Measurements from ENCODE around the gene RPA1.

The RPA1 gene

GRCh38 chr17:1912146-1912545 lies 82.3 kb downstream of the RPA1 start:
- no peak for DNase-seq (ENCODE audit: low read depth)

GRCh38 chr17:1913702-1914101 lies 83.9 kb downstream of the RPA1 start:
- no peak for DNase-seq (ENCODE audit: low read depth)

- DNase-seq (ENCODE audit: low read depth): no peak
Measured at GRCh38 chr17:1914661-1915083, 84.9 kb downstream of the RPA1 start.

- DNase-seq (ENCODE audit: low read depth): no peak
Measured at GRCh38 chr17:1915889-1916288, 86.1 kb downstream of the RPA1 start.

- no peak for DNase-seq (ENCODE audit: low read depth)
Measured at GRCh38 chr17:1916316-1916715, 86.5 kb downstream of the RPA1 start.

- no peak for DNase-seq (ENCODE audit: low read depth)
Measured at GRCh38 chr17:1916963-1917715, 87.3 kb downstream of the RPA1 start.

GRCh38 chr17:1918346-1919162 lies 88.7 kb downstream of the RPA1 start:
- DNase-seq (ENCODE audit: low read depth): no peak

- no peak for DNase-seq (ENCODE audit: low read depth)
Measured at GRCh38 chr17:1919201-1919600, 89.4 kb downstream of the RPA1 start.

- no peak for DNase-seq (ENCODE audit: low read depth)
Measured at GRCh38 chr17:1920948-1921351, 91.1 kb downstream of the RPA1 start.

GRCh38 chr17:1928976-1929375 lies 99.2 kb downstream of the RPA1 start:
- DNase-seq (ENCODE audit: low read depth): no peak

- no peak for DNase-seq (ENCODE audit: low read depth)
Measured at GRCh38 chr17:1930337-1930645, 100.5 kb downstream of the RPA1 start.

- no peak for DNase-seq (ENCODE audit: low read depth)
Measured at GRCh38 chr17:1931844-1932579, 102.2 kb downstream of the RPA1 start.

- DNase-seq (ENCODE audit: low read depth): no peak
Measured at GRCh38 chr17:1933875-1934715, 104.3 kb downstream of the RPA1 start.

- no peak for DNase-seq (ENCODE audit: low read depth)
Measured at GRCh38 chr17:1934901-1935300, 105.1 kb downstream of the RPA1 start.

GRCh38 chr17:1936766-1937165 lies 107.0 kb downstream of the RPA1 start:
- no peak for DNase-seq (ENCODE audit: low read depth)

GRCh38 chr17:1937461-1937860 lies 107.7 kb downstream of the RPA1 start:
- DNase-seq (ENCODE audit: low read depth): no peak

- DNase-seq (ENCODE audit: low read depth): no peak
Measured at GRCh38 chr17:1939981-1940809, 110.4 kb downstream of the RPA1 start.

GRCh38 chr17:1940810-1941185 lies 111.0 kb downstream of the RPA1 start:
- DNase-seq (ENCODE audit: low read depth): no peak

GRCh38 chr17:1941272-1942065 lies 111.7 kb downstream of the RPA1 start:
- no peak for DNase-seq (ENCODE audit: low read depth)

GRCh38 chr17:1942066-1942365 lies 112.2 kb downstream of the RPA1 start:
- no peak for DNase-seq (ENCODE audit: low read depth)

Data from stimulated activated CD8-positive, alpha-beta memory T cell treated with anti-CD3 and anti-CD28 coated beads, Interleukin-12 subunit alpha, Interleukin-12 subunit beta, amount 100 ng/mL, for 4 hours (primary cell).